Activated gamma-delta T cell treated with anti-CD3 and anti-CD28 coated beads, Interleukin-2, amount 50 U/mL, for 16 hours (primary cell): ENCODE measurements around the gene CSF3.
A peak's percentile ranks its signal among the peaks of the same experiment; 100 is the strongest.

Source experiments
- DNase-seq: peaks from one replicate; pipeline ENCODE4 v3.0.0-alpha.2; 2020; ENCODE audit warnings: low read depth

Gene CSF3, protein sequence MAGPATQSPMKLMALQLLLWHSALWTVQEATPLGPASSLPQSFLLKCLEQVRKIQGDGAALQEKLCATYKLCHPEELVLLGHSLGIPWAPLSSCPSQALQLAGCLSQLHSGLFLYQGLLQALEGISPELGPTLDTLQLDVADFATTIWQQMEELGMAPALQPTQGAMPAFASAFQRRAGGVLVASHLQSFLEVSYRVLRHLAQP

DNA sequence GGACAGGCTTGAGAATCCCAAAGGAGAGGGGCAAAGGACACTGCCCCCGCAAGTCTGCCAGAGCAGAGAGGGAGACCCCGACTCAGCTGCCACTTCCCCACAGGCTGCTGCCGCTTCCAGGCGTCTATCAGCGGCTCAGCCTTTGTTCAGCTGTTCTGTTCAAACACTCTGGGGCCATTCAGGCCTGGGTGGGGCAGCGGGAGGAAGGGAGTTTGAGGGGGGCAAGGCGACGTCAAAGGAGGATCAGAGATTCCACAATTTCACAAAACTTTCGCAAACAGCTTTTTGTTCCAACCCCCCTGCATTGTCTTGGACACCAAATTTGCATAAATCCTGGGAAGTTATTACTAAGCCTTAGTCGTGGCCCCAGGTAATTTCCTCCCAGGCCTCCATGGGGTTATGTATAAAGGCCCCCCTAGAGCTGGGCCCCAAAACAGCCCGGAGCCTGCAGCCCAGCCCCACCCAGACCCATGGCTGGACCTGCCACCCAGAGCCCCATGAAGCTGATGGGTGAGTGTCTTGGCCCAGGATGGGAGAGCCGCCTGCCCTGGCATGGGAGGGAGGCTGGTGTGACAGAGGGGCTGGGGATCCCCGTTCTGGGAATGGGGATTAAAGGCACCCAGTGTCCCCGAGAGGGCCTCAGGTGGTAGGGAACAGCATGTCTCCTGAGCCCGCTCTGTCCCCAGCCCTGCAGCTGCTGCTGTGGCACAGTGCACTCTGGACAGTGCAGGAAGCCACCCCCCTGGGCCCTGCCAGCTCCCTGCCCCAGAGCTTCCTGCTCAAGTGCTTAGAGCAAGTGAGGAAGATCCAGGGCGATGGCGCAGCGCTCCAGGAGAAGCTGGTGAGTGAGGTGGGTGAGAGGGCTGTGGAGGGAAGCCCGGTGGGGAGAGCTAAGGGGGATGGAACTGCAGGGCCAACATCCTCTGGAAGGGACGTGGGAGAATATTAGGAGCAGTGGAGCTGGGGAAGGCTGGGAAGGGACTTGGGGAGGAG lies at the start of gene CSF3:
Gene CSF3, plus strand, starts transcription at position 436 of the 993 bp plus-strand sequence. Its CDS starts 35 bp downstream, at position 471.
- no peak for DNase-seq

DNA sequence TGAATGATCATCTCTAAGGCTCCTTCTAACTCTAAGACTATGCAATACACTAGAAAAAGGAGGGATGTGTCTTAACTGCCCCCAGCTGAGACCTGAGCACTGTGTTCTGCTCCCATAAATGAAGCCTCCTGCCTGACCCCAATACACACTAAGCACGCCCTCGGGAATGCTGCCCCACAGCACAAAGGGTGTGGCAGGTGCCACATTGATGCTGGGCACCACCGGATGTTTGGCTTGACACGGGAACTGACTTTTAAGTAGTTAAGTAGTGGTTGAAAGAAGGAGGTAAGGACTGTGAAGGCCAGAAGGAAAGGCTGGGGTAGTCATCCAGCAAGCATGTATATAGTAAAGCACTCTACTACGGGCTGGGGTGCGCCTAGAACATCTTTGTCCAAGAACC lies 48.5 kb upstream of the CSF3 start:
- no peak for DNase-seq

- DNase-seq, result no peak
Observed at GRCh38 chr17:39968761-39969160, 46.5 kb upstream of the CSF3 start.

- no peak for DNase-seq
Observed at GRCh38 chr17:39969375-39969774, 45.9 kb upstream of the CSF3 start.

- DNase-seq, result no peak
Observed at GRCh38 chr17:39970157-39970692, 45.0 kb upstream of the CSF3 start.

GRCh38 chr17:39971076-39971603 lies 44.1 kb upstream of the CSF3 start:
- DNase-seq, result no peak

- no peak for DNase-seq
Observed at GRCh38 chr17:39972271-39972670, 43.0 kb upstream of the CSF3 start.

DNA sequence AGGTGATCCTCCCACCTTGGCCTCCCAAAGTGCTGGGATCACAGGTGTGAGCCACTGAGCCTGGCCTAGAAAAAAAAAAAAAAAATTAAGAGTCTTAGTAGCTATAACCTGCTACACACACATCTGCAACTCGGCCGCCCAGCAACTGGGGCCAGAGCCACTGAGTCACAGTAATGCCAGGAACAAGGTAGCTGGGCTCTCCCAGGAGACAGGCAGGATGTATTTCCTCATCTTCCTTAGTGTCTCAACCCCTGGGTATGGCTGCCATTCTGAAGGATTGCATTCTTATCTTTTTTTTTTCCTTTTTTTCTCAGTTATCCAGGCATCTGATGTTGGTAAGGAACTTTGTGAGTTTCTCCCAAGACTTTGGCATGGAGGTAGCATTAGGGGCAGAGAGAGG lies 41.7 kb upstream of the CSF3 start:
- no peak for DNase-seq

GRCh38 chr17:39974433-39974832 lies 40.8 kb upstream of the CSF3 start:
- DNase-seq, result no peak

GRCh38 chr17:39975801-39976200 lies 39.4 kb upstream of the CSF3 start:
- no peak for DNase-seq

GRCh38 chr17:39979016-39979670 lies 36.1 kb upstream of the CSF3 start:
- no peak for DNase-seq

DNA sequence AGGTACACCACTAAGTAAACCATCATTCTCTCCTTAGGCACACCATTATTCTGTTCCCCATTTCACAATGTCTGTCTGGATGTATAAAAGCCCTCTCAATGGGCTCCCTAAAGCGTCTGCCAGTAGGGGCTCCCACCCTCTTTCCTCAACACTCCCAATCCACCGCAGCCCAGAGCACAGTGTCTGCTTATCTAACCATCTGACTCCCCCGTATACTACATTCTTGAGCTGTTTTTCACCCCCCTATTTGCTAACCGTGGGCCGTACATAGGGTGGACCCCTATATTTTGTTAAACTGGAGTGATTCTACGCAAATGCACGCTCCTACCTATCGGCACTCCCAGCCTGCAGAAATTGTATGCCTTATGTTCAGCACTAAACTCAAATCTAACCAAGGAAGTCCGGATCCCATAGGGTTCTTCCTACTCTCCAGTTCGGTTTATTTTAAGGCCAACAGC lies 35.3 kb upstream of the CSF3 start:
- DNase-seq, result no peak

DNA sequence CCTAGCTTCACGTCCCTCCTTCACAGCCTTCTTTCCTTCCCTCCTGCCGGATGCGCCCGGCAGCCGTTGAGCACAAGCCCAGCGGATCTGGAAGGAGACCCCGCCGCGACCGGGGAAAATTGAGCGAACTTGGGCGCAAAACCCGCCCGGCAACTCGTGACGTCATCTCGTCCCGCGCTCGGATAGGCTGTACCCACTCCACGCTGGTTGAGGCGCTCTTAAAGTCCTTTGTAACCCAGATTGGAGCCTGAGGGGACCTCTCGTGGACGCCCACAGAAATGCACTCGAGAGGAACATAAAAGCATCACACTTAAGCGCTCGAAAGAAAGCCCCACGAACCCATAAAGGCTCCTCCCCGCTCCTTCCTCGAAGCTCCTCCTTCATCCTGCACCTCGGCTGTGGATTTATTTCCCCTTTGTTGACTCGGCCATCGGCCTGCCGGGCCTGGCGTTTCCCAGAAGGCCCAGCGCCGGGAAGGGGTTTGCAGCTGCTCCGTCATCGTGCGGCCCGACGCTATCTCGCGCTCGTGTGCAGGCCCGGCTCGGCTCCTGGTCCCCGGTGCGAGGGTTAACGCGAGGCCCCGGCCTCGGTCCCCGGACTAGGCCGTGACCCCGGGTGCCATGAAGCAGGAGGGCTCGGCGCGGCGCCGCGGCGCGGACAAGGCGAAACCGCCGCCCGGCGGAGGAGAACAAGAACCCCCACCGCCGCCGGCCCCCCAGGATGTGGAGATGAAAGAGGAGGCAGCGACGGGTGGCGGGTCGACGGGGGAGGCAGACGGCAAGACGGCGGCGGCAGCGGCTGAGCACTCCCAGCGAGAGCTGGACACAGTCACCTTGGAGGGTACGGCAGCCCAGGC lies 34.7 kb upstream of the CSF3 start, which contains the start of gene PSMD3:
Gene PSMD3, plus strand, starts transcription at position 457 of the 856 bp plus-strand sequence. Its CDS starts 164 bp downstream, at position 621.
- peak; percentile 96 for DNase-seq

- no peak for DNase-seq
Observed at GRCh38 chr17:39981207-39981741, 34.0 kb upstream of the CSF3 start.

DNA sequence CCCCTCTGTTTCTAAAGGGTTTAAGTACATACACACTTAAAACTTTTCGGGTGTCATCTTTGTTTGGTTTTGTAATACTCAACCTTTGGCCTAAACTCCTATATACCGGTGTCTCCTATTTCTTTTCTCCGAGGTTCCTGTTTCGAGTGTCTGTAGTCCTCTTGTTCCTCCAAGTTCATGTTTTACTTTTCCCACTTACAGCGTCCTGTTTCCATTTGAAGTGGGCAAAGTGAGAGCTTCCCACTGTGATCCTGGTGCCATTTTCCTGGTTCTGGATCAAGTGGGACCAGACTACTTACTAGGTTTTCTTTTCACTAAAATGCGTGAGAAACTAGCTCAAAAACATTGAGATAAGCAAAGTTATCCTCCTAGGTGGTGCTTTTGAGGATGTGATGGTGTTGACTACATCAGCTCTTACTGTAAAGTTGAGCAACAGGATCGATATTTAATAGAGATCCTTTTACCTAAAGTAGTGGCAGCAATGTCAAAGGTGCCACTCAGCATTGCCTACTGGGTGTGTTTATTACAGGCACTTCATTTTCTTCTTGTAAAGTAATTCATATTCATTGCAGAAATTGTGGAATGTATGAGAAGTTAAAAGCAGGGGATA lies 33.4 kb upstream of the CSF3 start:
- no peak for DNase-seq

DNA sequence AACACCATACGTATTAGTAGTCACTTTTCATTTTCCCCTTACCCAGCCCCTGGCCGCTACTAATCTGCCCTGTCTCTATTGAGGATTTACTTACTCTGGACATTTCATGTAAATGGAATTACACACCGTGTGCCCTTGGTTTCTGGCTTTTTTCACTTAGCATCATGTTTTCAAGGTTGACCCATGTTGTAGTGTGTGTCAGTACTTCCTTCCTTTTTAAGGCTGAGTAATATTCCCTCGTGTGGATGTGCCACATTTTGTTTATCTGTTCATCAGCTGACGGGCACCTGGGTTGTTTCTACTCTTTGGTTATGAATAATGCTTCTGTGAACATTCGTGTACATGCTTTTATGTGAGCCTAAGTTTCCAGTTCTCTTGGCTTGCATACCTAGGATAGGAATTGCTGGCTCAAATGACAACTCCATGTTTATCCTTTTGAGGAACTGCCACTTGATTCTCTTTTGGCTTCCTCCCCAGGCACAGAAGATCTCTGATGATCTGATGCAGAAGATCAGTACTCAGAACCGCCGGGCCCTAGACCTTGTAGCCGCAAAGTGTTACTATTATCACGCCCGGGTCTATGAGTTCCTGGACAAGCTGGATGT lies 26.9 kb upstream of the CSF3 start:
- DNase-seq, result no peak

GRCh38 chr17:39994448-39994847 lies 20.8 kb upstream of the CSF3 start:
- DNase-seq, result no peak

DNA sequence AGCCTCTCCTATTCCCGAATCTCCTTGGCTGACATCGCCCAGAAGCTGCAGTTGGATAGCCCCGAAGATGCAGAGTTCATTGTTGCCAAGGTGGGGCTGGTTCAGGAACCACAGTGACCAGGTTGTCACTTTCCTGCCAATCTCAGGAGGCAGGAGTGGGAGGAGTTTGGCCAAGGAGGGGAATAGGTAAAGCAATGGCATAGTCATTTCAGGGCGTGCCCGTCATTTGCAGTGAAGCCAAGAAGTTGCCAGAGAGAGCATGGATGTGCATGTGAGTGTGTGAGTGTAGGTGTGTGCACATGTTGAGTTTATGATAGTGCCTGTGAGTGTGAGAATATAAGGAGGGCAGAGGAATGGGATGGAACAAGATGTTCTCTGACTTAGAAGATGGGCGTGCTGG lies 19.8 kb upstream of the CSF3 start:
- DNase-seq, result no peak

- DNase-seq, result no peak
Observed at GRCh38 chr17:39996162-39996561, 19.1 kb upstream of the CSF3 start.

- no peak for DNase-seq
Observed at GRCh38 chr17:39996800-39997199, 18.4 kb upstream of the CSF3 start.
